ENCODE data around the gene FCN1. TPM values are rescaled to one million over a fixed set of nuclear protein-coding genes. Genes with fewer than 3 reads are reported as not detected.

FCN1 gene
- total and polyA plus RNA-seq, 10 of the 15 experiments (the other 5 are each of a cell fraction or from before 2014, with no cell fraction given) = 0.08 TPM; not detected in 9

GRCh38 chr9:134922932-134923240, 5.2 kb upstream of the FCN1 start:
- SMC1A ChIA-PET (ENCODE audit: uncharacterized antibody, unreplicated experiment) = no interaction called here
- under 1% methylated on average over 9 of the region's 9 CpGs for WGBS (ENCODE audit: insufficient coverage, insufficient replicate concordance, low lambda C conversion rate, missing lambda C conversion rate)
- Histone ChIP-seq H3K79me2 (ENCODE audit: control insufficient read depth, insufficient read depth, low read length) (no peaks in the 10 kb centered on the region), H3K27me3 (replicated peaks in 1 of 2; ENCODE audit: control insufficient read depth in 2 of 2, insufficient read depth in 2 of 2, low read length in 1 of 2) (no peaks in the 10 kb centered on the region), H2AFZ (ENCODE audit: control insufficient read depth, low read depth, low read length) (no peak overlapping the region), H3K27ac (ENCODE audit: control insufficient read depth, insufficient read depth) (no peak overlapping the region), H3K4me2 (ENCODE audit: control insufficient read depth, insufficient read depth) (no peak overlapping the region), H3K4me3 (no peak overlapping the region), H4K20me1 (ENCODE audit: control insufficient read depth, insufficient read depth) (no peaks in the 10 kb centered on the region), H3K36me3 (ENCODE audit: control insufficient read depth in 2 of 2, insufficient read depth in 2 of 2, low read length in 1 of 2) (no peaks in the 10 kb centered on the region), H3K9me3 (replicated peaks; ENCODE audit: control insufficient read depth, insufficient read depth, low read length) (peaks cover 3% of the 10 kb centered on the region; the same call in 2 of the 3 replicates), H3K4me1 (ENCODE audit: control insufficient read depth, insufficient read depth, low read length) (peaks cover 11% of the 10 kb centered on the region), H3K9ac (ENCODE audit: control insufficient read depth, insufficient read depth, low read length) (no peak overlapping the region)
- CTCF ChIA-PET = no interaction called here
- intact Hi-C loops (cut with micrococcal nuclease; ENCODE audit: unreplicated experiment) = no loop called here
- BruUV-seq (replicated peaks) = no TSS peak
- ATAC-seq (no peak), FAIRE-seq (no peak), DNase-seq (ENCODE audit: low read depth, low spot score) (no peak)
- POLR2A ChIA-PET = no interaction called here
- in situ Hi-C loops (cut with MboI) = no loop called here
- RAD21 ChIA-PET (ENCODE audit: unreplicated experiment) = no interaction called here
- no peak for TF ChIP-seq ATF7 (IDR thresholded peaks at IDR 0.05; ENCODE audit: low read depth)
- TF ChIP-seq SUPT20H (IDR thresholded peaks at IDR 0.05; ENCODE audit: borderline replicate concordance, control insufficient read depth, low read depth, low read length) = no peak
- TF ChIP-seq SREBF1 (IDR thresholded peaks at IDR 0.05; ENCODE audit: low read length) = no peak
- TF ChIP-seq, protein P1, sequence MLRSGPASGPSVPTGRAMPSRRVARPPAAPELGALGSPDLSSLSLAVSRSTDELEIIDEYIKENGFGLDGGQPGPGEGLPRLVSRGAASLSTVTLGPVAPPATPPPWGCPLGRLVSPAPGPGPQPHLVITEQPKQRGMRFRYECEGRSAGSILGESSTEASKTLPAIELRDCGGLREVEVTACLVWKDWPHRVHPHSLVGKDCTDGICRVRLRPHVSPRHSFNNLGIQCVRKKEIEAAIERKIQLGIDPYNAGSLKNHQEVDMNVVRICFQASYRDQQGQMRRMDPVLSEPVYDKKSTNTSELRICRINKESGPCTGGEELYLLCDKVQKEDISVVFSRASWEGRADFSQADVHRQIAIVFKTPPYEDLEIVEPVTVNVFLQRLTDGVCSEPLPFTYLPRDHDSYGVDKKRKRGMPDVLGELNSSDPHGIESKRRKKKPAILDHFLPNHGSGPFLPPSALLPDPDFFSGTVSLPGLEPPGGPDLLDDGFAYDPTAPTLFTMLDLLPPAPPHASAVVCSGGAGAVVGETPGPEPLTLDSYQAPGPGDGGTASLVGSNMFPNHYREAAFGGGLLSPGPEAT (IDR thresholded peaks at IDR 0.05; ENCODE audit: low read depth) = no peak
- TF ChIP-seq SMAD5 (IDR thresholded peaks at IDR 0.05; ENCODE audit: low read depth) = no peak
- TF ChIP-seq BRCA1 (IDR thresholded peaks at IDR 0.05; ENCODE audit: low read depth, low read length) = no peak
- TF ChIP-seq CBX3 (IDR thresholded peaks at IDR 0.05; ENCODE audit: borderline replicate concordance, low read depth) = no peak
- no peak for TF ChIP-seq RELA (IDR thresholded peaks at IDR 0.05; ENCODE audit: borderline replicate concordance, partially characterized antibody)
- TF ChIP-seq CREM (IDR thresholded peaks at IDR 0.05; ENCODE audit: low read depth) = no peak
- no peak for TF ChIP-seq WRNIP1 (IDR thresholded peaks at IDR 0.05; ENCODE audit: borderline replicate concordance, low read depth, low read length)
- TF ChIP-seq NBN (IDR thresholded peaks at IDR 0.05) = no peak
- no peak for TF ChIP-seq SP1 (IDR thresholded peaks at IDR 0.05; ENCODE audit: low read depth, low read length)
- TF ChIP-seq NR2C2 (IDR thresholded peaks at IDR 0.05; ENCODE audit: borderline replicate concordance, control insufficient read depth, insufficient read length, low read depth) = no peak
- no peak for TF ChIP-seq POLR2AphosphoS2 (IDR thresholded peaks at IDR 0.05; ENCODE audit: low read depth, low read length)
- no peak for TF ChIP-seq MTA3 (IDR thresholded peaks at IDR 0.05; ENCODE audit: borderline replicate concordance, low read length)
- TF ChIP-seq MAX (IDR thresholded peaks at IDR 0.05; ENCODE audit: low read depth, low read length) = no peak
- no peak for TF ChIP-seq SIX5 (IDR thresholded peaks at IDR 0.05; ENCODE audit: low read depth, low read length, severe bottlenecking)

Measured in GM12878 (cell line).